OCI-M2 (cell line): ENCODE results near the gene DAAM1.

Source experiments
- DNase-seq: peaks from one replicate; lab custom pipeline; 2025; ENCODE audit not compliant: unreplicated experiment; lab: John Stamatoyannopoulos, UW

DAAM1 gene

GRCh38 chr14:59215757-59216156, 27.3 kb downstream of the DAAM1 start:
- no peak for DNase-seq

- DNase-seq: no peak
Measured at GRCh38 chr14:59217011-59217410, 28.5 kb downstream of the DAAM1 start.

- no peak for DNase-seq
Measured at GRCh38 chr14:59221568-59221967, 33.1 kb downstream of the DAAM1 start.

- DNase-seq: no peak
Measured at GRCh38 chr14:59224341-59224740, 35.9 kb downstream of the DAAM1 start.

- DNase-seq: no peak
Measured at GRCh38 chr14:59225281-59225680, 36.8 kb downstream of the DAAM1 start.

- no peak for DNase-seq
Measured at GRCh38 chr14:59228421-59228820, 40.0 kb downstream of the DAAM1 start.

- DNase-seq: no peak
Measured at GRCh38 chr14:59229653-59230406, 41.4 kb downstream of the DAAM1 start.

GRCh38 chr14:59236195-59236594, 47.7 kb downstream of the DAAM1 start:
- DNase-seq: no peak

- DNase-seq: no peak
Measured at GRCh38 chr14:59238216-59238615, 49.7 kb downstream of the DAAM1 start.

- no peak for DNase-seq
Measured at GRCh38 chr14:59239022-59239421, 50.6 kb downstream of the DAAM1 start.

- DNase-seq: no peak
Measured at GRCh38 chr14:59240356-59240755, 51.9 kb downstream of the DAAM1 start.

GRCh38 chr14:59241121-59241520, 52.7 kb downstream of the DAAM1 start:
- no peak for DNase-seq

GRCh38 chr14:59243174-59243573, 54.7 kb downstream of the DAAM1 start:
- DNase-seq: no peak

GRCh38 chr14:59244581-59244980, 56.1 kb downstream of the DAAM1 start:
- DNase-seq: no peak

GRCh38 chr14:59245809-59246295, 57.4 kb downstream of the DAAM1 start:
- no peak for DNase-seq

- DNase-seq: no peak
Measured at GRCh38 chr14:59246566-59246965, 58.1 kb downstream of the DAAM1 start.

- no peak for DNase-seq
Measured at GRCh38 chr14:59247801-59248584, 59.5 kb downstream of the DAAM1 start.

GRCh38 chr14:59249029-59249428, 60.6 kb downstream of the DAAM1 start:
- DNase-seq: no peak

- no peak for DNase-seq
Measured at GRCh38 chr14:59251811-59252771, 63.6 kb downstream of the DAAM1 start.

GRCh38 chr14:59252772-59253500, 64.5 kb downstream of the DAAM1 start:
- no peak for DNase-seq
